Erythroblast (primary cell): ENCODE data around the gene S100PBP.
"Not testable (repeated sequence)": the region's sequence is repeated elsewhere in the genome, so short reads cannot be mapped to it uniquely, and the experiment has no call there.

Experiments used
- DNase-seq, 2 experiments: peaks; one replicate each; lab custom pipeline; 2025; lab: John Stamatoyannopoulos, UW
- GATA1 ChIP-seq: IDR thresholded peaks from 2 replicates; pipeline ENCODE4 v1.6.1; 2011; ENCODE audit warnings: low read depth, mild to moderate bottlenecking, control low read depth, low read length, moderate library complexity
- POLR2A ChIP-seq: IDR thresholded peaks from 2 replicates; pipeline ENCODE4 v1.6.1; 2011; ENCODE audit warnings: mild to moderate bottlenecking, low read length

The S100PBP gene

DNA sequence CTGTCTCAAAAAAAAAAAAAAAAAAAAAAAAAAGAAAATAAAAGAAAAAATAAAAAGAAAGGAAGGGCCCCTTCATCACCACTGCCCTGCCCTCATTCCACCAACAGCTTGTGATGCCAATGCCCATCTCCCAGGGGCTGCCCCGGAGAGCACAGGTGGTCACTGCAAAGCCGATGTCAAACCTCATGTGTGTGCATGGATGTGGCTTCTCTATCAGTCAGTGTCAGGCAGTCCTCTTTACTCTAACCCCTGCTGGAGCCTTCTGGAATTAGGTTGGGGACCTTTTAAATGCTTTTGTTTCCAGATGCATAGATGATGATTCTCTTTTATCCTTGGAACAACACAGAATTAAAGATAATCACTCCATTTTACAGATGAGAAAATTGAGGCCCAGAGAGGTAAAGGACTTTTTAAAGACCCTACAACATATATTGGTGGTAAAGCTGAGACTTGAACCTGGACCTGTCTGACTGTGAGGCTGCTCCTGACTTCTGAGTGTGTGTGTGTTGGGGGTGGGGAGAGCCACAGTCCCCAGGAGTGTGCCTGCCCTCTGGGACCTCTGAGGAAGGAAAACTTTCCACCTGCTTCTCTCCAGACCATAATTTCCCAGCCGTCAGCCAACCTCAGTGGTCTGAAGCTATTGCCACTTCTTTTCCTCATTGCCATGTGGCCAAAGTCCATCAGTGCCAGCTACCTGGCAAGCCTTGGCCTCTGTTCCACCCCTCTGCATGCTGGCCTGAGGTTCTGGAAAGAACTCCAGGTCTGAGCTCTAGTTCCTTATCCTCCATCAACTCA, 86.7 kb downstream of the S100PBP start:
- TF ChIP-seq POLR2A (no peak), GATA1 (no peak)
- no peak for DNase-seq

DNA sequence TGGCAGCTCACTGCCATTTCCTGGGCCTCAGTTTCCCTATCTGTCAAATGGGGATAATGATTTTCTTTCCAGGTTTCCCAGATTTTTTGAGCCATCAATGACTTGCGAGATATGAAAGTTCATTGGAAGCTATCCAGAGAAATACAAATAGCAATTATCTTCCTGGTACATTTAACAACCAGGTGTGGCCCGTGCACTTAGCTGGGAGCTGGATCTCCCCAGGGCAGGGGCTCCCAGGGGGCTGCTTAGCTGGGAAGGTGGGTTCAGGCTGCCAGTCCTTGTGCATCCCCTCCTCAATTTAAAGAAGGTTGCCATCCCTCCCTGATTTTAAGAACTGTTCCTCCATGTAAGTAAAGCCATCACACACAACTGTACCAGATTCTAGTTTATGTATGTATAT, 87.3 kb downstream of the S100PBP start:
- no peak for DNase-seq

GRCh38 chr1:32905588-32905987, 88.1 kb downstream of the S100PBP start:
- not testable (repeated sequence) for DNase-seq

More for the DNA sequence above, 87.3 kb downstream of the S100PBP start:
- TF ChIP-seq POLR2A (no peak), GATA1 (no peak)

GRCh38 chr1:32906654-32907053, 89.2 kb downstream of the S100PBP start:
- DNase-seq = no peak
- TF ChIP-seq POLR2A = no peak
- no peak for TF ChIP-seq GATA1

DNA sequence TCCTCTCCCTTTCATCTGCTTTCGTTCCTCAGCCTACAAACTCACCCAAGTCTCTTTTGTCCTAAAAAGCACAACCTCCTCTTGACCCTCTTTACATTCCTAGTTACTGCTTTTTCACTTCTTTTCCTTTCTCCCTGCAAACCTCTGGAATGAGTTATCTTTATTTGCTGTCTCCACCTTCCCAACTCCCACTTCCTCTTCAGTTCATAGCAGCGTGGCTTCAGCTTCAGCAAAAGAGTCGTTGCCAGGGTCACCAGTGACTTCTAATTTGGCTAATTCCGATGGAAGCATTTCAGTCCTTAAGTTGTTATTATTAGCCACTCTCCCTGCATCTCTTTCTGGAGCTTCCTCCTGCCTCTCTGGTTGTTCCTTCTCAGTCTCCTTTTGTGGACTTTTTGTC, 90.0 kb downstream of the S100PBP start:
- TF ChIP-seq POLR2A = no peak
- no peak for TF ChIP-seq GATA1
- DNase-seq = no peak
